ENCODE measurements around the gene GLT8D2.

GLT8D2 gene

DNA sequence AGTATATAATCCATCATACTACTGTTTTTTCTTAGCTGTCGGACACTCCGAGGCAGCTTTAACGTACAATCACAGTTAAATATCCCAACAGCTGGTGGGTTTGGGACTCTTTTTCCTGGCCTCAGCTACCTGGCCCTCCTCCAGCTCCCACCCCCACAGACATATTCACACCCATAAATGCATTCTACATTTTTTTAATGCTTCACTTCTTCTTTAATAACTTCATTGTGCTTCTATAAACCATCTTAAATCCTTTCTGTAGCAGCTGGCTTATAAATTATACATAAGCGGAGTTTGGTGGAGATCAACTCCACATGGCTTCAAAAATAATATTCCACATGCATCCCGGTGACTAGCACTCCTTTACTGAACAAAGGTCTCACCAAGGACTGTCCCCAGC lies 51.0 kb downstream of the GLT8D2 start:
- no peak for DNase-seq

DNA sequence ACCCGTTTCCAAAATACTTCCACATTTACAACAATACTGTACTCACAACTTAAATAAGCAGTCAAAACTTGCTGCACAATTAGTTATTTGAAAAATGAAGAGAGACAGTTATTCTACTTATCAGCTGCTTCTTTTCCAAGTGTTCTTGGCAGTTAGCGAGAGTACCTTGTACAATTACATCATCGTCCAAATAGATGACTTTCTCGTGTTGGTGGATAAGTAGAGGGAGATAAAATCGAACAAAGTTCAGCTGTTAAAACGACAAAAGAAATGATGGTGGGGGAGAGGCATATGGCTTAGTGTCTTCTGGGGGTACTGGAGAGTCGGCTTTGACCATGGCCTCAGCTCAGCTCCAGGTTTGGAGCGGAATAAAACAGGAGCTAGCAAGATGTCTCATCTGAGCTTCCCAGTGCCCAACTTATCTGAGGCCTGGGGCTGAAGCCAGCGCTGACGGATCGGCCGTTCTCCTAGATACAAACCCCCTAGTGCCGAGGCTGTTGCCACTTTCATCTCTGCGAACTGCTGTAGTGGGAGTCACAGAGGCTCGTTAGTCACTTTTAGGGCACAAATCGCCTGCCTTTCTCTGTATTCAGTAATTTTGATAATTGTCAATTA lies 52.6 kb downstream of the GLT8D2 start:
- no peak for DNase-seq

DNA sequence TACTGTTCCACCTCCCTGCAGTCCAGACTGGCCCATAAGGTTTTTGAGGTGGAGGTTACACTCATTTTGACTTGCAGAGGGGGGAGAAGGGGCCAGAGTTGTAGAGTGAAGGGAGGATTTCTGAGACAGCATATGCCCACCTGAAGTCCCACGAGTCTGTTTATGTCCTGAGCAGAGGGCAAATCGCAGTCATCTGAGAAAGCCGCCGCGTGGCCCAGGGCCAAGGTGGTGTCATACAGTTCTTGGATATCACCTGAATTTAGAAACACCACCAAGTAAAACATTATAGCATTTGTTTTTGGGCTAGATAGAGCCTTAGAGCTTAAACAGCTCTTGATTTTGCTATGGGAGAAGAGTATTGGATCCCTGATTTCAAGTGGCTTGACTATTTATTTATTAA lies 53.4 kb downstream of the GLT8D2 start:
- no peak for DNase-seq

DNA sequence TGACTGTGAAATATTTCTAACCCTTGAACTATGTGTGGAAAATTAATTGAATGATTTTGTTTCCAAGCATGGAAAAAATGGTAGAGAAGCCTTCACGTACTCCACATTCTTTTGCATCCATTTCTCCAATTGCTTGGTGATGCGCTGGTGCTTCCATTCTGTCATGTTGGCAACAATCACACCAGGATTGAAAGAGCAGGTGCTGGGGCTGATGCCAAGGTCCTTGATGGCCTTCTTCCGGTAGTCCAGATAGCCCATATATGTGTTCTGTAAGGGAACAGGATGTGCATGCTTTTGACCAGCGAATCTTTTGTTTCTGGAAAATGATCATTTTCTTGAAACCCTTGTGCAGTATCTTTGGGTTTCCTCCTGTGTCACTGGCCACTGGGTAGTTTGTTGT lies 55.8 kb downstream of the GLT8D2 start:
- no peak for DNase-seq

DNA sequence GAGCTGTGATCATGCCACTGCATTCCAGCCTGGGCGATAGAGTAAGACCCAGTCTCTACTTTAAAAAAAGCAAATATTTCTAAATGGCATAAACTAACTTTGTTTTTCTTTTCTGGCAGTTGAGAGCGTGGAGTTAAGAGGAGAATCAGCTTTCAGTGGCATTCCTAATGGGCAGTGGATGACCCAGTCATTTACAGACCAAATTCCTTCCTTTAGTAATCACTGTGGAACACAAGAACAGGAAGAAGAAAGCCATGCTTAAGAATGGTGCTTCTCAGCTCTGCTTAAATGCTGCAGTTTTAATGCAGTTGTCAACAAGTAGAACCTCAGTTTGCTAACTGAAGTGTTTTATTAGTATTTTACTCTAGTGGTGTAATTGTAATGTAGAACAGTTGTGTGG lies 63.2 kb downstream of the GLT8D2 start:
- DNase-seq = no peak

DNA sequence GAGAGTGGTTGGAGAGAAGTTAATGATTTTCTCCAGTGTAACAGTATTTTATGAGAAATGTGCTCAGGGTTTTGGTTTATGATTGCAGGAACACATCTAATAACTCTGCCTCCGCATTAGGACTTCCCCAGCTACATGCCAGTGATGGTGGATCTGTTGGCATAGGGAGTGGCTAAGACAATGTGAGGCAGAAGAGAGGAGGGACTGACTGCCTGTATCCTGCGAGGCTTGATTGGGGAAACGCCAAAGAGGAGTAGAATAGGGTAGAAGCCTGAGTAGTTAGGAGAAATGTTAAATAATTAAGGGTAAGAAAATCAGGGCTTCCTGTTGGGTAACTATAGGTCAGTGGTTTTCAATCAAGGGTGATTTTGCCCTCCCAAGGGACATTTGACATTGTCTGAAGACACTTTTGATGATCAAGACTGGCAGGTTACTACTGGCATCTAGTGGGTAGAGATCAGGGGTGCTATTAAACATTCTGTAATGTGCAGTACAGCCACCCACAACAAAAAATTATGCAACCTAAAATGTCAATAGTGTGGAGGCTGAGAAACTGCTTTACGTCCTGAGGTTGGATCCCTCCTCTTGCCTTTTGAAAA lies 71.5 kb downstream of the GLT8D2 start:
- no peak for DNase-seq

DNA sequence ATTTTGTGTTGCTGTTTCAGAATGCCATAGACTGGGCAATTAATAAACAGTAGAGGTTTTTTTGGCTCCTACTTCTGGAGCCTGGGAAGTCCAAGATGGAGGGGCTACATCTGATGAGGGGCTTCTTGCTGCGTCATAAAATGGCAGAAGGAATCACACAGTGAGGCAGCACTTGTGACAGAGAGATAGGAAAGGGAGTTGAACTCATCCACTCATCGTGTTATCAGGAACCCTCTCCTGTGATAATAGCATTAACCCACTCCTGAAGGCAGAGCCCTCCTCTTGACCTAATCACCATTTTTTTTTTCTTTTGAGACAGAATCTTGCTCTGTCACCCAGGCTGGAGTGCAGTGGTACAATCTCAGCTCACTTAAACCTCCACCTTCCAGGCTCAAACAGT lies 74.6 kb downstream of the GLT8D2 start:
- no peak for DNase-seq

DNA sequence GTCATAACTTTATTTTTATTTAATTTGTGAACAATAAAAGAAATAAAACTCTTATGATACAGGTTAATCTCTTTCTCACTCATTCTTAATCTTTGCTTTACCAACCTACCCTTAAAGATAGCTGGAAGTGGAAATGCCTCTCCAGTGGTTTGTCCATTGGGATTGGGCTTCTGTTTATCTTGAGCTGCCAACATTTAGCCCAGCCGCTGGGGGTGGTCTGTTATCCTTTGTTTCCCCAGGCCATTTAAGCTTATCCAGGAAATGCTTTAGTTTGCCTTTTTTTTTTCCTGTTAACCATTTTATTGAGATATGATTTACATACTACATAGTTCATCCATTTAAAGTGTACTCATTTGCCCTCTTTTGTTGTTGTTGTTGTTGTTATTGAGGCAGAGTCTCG lies 76.1 kb downstream of the GLT8D2 start:
- no peak for DNase-seq

DNA sequence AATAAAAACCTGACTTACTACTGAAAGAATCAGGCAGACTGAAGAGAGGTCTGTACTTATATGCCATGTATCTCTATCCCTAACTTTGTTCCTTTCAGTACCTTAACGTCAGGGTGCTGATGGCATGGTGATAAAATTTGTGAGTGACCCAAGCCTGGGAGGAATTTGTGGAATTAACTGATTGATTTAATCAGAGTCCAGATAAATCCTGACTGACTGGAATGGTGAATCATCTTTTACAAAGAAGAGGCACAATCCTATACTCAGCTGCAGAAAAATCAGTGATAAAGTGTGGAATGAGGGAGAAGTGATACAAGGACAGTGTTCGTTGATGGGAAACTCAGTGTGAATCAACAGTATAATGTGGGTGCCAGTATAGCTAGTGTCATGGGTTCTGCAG lies 80.6 kb downstream of the GLT8D2 start:
- no peak for DNase-seq

DNA sequence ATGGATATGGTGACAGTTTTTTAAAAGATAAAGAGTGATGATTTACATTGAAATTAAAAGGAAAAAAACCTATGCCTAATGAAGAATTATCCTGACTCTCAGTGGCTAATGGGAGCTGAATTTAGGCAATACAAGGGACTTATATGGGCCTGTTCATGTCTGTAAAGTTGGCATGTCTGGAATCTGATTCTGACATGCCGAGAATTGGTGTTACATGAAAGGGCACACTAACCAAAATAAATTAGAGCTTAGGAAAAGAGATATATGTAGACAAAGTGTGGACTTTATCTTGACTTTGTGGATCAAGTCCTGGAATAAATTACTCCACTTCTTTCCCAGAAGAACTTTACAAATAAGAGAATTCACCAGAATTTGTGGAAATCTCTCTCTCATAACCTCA lies 83.3 kb downstream of the GLT8D2 start:
- no peak for DNase-seq

DNA sequence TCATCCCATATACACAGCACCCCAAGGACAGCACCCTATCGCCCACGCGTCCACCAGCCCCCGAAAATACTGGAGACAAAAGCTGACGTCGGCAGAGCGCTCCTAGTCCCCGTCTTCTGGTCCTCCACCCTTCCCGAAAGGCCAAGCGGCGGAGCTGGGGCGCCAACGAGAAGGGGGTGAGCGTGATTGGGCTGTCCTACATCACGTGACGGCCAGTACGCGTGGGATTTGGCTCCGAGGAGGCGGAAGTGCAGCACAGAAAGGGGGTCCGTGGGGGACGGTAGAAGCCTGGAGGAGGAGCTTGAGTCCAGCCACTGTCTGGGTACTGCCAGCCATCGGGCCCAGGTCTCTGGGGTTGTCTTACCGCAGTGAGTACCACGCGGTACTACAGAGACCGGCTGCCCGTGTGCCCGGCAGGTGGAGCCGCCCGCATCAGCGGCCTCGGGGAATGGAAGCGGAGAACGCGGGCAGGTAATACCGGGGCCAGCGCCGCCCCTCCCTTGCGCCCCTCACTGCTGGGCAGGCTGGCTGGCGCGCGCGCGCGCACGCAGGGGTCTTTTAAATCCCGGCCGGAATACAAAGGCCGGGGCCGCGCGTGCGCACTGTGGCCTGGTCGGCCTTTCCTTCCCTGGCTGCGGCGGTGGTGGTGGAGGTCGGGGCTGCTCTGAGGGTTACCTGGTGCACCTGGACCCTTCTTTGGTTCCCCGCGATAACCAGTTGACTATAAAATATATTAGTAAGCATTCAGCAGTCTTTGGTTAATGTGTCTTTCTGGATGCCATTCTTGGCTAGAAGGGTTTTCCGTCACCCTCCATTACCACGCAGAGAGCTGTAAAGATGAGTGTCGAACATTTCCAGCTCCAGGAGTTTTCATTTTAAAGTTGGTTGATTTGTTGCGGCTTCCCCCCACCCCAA lies 84.1 kb downstream of the GLT8D2 start, which contains the start of gene TDG:
TSS of gene TDG (plus strand) at position 283 of the 915 bp plus-strand sequence. CDS start at position 449, 166 bp downstream.
- peak; percentile 94 to 98 (median 96) for DNase-seq

DNA sequence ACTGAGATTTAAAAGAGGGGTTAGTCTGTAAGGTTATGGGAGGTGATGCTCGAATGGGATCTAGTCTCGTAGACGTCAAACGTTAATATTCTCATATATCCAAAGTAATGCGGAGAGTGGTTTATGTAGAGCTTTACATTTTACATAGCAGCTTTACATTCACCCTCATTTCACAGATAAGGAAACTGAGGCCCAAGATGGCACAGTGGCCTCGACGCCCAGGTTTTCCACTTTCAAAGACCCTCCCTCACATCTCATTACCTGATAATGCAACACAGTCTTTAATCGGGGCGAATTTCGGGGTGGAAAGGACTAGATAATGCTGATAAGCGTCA lies 84.8 kb downstream of the GLT8D2 start:
- no peak for DNase-seq

DNA sequence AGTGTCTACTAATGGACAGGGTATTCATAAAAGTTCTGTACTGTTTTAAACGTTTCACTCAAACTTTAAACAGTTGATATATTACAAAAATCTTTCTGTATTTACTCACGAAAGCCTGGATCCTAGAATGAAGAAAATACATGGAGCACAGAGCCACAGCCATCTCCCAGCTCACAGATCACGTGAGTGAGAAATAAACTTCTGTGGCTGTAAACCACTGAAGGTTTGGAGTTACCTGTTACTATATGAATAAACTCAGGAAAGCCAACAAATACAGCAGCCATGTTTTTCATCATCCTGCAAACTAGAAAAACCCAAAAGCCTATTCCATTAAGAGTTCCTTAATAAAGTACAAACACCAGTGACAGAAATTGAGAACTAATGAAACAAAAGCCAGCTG lies 85.2 kb downstream of the GLT8D2 start:
- DNase-seq = no peak

DNA sequence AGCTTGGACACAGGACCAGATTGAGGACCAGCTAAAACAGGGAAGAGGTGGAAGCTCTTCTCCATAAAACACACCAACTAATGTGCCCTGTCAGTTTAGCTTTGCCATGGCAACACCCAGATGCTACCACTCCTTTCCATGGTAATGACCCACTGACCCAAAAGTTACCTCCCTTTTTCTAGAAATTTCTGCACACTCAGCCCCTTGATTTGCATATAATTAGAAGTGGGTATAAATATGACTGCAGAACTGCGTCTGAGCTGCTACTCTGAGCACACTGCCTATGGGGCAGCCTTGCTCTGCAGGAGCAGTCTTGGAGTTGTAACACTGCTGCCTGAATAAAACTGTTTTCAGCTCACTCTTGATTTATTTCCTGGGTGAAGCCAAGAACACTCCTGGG lies 87.5 kb downstream of the GLT8D2 start:
- DNase-seq = no peak

DNA sequence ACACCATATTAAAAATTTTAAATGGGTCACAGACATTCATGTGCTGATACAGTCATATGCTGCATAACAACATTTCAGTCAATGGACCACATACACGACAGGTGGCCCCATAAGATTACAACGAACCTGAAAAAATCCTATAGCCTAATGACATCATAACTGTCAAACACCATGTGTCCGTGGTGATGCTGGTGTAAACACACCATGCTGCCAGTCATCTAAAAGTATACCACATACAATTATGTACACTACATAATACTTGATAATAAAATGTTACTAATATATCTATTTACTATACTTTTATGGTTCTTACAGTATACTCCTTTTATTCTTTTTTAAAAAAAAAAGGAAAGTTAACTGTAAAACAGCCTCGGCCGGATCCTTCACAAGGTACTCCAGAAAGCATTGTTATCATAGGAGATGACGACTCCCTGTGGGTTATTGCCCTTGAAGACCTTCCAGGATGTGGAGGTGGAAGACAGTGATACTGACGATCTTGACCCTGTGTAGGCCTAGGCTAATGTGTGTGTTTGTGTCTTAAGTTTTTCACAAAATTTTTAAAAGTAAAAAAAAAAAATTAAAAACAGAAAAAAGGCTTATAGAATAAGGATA lies 89.3 kb downstream of the GLT8D2 start:
- DNase-seq = no peak

DNA sequence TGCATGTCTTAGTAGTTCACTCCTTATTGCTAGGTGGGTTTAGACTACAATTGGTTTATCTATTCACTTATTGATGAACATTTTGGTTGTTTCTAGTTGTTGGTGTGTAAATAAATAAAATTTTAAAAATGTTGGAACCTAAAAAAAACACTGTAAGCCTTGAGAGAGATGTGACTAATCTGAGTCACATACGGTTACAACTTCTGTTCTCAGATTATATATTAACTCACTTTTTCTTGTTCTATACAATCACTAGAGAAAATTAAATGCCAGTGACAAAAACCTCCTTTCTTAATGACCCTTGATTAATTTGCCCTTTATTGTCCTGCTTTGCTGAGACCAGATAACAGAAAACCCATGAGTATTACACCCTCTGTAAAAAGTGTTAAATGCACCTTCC lies 91.4 kb downstream of the GLT8D2 start:
- no peak for DNase-seq

DNA sequence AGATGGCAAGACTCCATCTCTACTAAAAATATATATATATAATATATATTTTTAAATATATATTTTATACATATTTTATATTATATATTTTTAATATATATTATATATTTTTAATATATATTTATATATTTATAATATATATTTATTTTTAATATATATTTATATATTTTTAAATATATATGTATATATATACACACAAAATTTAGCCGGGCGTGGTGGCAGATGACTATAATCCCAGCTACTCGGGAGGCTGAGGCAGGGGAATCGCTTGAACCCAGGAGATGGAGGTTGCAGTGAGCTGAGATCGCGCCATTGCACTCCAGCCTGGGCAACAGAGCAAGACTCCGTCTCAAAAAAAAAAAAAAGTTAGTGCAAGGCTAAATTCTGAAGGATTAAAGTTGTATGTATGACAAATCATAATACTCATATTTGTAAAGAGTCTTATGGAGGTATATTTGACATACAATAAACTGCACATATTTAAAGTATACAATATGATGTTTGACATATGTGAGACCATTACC lies 92.1 kb downstream of the GLT8D2 start:
- no peak for DNase-seq

DNA sequence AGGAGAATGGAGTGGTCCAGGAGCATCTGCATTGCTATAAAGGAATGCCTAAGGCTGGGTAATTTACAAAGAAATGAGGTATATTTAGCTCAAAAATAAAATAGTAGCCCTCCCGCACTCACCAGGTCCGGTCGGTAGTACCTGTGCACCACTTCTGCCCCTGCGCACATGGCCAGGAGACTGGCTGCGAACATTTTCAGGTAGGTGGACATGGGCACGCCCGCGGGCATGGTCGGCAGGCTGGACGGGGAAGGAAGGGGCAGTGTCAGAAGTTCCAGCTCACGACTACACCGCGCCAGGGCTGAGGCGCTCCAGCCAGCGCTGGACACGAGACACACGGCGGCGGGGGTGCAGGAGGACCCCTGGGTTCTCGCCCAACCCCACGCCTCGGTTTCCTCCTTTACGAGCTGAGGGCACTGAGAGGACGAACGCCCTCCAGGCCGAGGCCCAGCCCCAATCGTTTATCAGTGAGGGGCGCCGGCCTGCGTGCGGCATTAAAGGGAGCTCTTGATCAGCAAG lies 93.4 kb downstream of the GLT8D2 start:
- peak in 1 of 5 donors; percentile 8 for DNase-seq

DNA sequence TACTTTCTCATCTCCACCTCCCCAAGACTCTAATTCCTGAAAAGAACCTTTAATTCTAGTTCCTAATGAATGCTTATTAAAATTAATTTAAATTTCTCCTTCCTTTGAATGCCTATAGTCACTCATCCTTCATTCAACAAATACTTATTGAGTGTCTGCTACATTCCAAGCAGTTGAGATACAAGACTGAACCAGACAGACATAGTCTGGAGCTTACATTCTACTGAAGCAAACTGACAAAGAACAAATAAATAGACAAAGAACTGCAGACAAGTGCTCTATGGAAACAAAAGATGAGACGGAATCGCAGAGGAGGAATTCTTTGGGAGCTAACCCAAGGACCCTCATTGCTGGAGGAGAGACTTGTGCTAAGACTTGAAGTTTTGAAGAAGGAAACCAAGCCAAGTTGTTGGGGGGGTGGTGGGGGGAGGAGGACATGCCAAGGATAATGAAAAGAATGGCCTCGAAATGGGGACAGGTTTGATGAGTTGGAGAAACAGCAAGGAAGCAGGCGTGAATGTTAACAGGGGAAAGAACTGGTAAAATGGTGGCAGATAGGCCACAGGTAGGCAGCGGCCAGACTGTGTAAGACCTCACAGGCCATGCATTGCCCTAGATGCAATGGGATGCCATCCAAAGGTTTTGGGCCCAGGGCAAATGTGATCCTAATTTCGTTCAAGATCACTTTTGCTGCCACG lies 94.0 kb downstream of the GLT8D2 start:
- DNase-seq = no peak

DNA sequence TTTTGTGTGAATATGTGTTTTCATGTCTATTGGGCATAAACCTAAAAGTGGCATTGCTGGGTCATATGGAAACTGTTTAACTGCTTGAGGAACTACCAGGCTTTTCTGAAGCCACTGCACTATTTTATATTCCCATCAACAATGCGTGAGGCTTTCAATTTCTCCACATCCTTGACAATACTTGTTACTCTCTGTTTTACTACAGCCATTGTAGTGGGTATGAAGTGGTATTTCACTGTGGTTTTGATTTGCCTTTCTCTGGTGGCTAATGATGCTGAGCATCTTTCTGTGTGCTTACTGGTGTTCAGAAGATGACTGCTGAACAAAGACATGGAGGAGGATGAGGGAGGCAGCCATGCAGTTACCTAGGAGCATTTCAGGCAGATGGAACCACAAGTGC lies 97.5 kb downstream of the GLT8D2 start:
- peak in 1 of 5 donors; percentile 42 for DNase-seq

DNA sequence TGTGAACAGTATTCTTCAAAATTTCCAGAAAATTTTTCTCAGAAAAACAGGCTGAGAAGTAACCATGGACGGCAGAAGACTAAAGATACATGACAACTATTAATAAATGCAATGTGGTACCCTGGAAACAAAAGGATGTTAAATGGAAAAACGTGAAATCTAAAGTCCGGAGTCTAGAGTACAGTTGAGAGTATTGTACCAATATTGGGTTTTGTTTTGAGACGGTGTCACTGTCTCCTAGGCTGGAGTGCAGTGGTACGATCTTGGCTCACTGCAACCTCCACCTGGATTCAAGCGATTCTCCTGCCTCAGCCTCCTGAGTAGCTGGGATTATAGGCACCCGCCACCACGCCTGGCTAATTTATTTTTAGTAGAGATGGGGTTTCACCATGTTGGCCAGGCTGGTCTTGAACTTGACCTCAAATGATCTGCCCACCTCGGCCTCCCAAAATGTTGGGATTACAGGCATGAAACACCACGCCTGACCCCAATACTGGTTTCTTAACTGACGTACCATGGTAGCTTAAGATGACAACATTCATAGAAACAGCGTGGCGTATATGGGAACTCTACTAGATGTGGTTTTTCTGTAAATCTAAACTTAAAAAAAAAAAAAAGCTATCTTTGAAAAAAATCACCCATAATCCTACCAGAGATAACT lies 101.1 kb downstream of the GLT8D2 start:
- no peak for DNase-seq
